Measurements from ENCODE around the gene NCF1. TPM values are rescaled to one million over a fixed set of nuclear protein-coding genes. Genes with fewer than 3 reads are reported as not detected.
"Not testable (repeated sequence)": the region's sequence is repeated elsewhere in the genome, so short reads cannot be mapped to it uniquely, and the experiment has no call there.

Gene NCF1
- total and polyA plus RNA-seq, 8 donors: 2.1 to 85.8 (median 2.6) TPM

DNA sequence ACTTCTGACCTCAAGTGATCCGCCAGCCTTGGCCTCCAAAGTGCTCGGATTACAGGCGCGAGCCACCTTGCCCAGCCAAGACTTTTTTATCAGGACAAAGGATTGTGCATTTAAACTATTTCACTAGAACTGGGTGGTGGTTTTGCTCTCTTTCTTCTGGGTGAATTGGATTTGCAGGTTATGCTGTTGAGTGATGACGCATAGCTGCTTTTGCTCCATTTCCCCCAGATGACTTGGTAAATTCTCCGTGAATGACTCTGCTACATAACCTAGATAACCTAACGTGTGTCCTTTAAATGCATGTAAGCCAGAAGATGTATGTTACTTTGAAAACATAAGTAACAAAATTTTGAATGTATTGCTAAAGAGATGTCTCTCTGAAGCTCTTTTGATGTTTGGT lies 15.5 kb upstream of the NCF1 start:
- H3K36me3 ChIP-seq; DNase-seq; H3K27me3 ChIP-seq; H3K9me3 ChIP-seq; H3K27ac ChIP-seq; H3K4me3 ChIP-seq; intact Hi-C loops (cut with DNase I); H3K4me1 ChIP-seq; ATAC-seq: not testable (repeated sequence)

DNA sequence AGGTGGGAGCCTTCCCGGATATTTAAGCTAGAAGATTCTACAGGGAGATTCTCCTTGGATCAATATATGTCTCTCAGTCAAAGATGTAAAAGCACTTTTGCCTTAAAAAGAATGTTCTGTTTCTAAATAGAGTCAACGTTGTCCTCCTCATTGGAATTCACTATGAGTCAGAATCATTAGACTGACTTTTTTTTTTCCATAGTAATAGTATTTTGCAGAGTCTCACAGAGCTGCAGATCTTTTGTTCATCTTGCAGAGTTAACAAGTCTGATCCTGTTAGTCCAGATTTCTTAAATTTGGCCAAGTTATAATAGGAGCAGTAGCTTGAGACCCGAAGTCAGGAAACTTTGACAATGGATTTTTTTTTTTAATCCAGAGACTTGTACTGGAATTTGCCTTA lies 14.8 kb upstream of the NCF1 start:
- ATAC-seq; H3K9me3 ChIP-seq; intact Hi-C loops (cut with DNase I); DNase-seq; H3K4me3 ChIP-seq; H3K27ac ChIP-seq; H3K27me3 ChIP-seq; H3K36me3 ChIP-seq; H3K4me1 ChIP-seq: not testable (repeated sequence)

DNA sequence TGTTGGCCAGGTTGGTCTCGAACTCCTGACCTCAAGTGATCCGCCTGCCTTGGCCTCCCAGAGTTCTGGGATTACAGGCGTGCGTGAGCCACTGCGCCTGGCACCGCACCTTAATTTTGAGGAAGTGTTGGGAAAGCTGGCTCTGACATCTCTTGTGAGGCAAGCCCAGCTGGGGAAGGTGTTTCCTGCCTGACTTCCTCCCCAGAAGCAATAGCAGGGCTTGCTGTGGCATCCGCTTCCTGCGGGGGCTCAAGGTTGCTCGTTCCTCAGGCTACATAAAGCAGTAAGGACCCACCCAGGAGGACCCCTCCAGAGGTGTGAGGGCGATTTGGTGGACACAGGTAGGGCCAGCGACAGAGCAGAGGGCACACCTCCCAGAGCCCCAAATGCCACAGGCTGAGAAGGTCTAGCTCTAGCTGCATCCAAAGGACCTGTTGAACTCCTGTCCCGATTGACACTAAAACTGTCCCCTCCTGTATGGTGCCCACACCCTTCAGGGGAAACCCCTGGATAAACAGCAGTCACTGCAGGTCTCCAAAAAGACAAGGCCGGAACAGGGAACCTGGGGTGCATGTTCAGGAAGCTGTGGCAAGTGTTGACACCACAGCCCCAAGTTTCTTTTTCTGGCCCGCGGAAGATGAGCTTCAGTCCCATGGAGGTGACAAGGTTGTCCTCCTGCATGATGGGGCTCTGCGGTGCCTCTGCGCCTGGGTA lies 8.4 kb upstream of the NCF1 start:
- peak; percentile 36 for ATAC-seq
- H3K27ac ChIP-seq; intact Hi-C loops (cut with DNase I): not testable (repeated sequence)

DNA sequence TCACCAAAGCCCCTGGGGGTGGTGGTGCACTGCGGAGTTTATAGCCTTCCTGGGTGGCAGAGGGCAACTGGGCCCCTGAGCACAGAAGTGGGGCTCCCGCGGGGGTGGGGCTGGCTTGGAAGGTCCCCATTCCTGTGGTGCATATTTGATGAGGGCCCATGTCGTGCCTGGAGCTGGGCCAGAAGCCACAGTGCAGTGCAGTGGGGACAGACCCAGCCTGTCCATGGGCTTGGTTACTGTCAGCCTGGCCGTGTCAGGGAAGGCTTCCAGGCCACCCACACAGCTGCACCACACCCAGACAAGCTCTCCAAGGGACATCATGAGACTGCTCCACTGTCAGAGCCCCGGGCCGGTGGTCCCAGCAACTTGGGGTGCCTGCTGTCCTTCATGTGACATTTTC lies 7.3 kb upstream of the NCF1 start:
- H3K9me3 ChIP-seq; H3K27ac ChIP-seq; DNase-seq; H3K27me3 ChIP-seq; H3K36me3 ChIP-seq; H3K4me3 ChIP-seq; H3K4me1 ChIP-seq; intact Hi-C loops (cut with DNase I): not testable (repeated sequence)
- peak; percentile 52 for ATAC-seq

More for the DNA sequence above, 8.4 kb upstream of the NCF1 start:
- H3K36me3 ChIP-seq, DNase-seq, H3K9me3 ChIP-seq, H3K4me1 ChIP-seq, H3K27me3 ChIP-seq, H3K4me3 ChIP-seq: not testable (repeated sequence)

DNA sequence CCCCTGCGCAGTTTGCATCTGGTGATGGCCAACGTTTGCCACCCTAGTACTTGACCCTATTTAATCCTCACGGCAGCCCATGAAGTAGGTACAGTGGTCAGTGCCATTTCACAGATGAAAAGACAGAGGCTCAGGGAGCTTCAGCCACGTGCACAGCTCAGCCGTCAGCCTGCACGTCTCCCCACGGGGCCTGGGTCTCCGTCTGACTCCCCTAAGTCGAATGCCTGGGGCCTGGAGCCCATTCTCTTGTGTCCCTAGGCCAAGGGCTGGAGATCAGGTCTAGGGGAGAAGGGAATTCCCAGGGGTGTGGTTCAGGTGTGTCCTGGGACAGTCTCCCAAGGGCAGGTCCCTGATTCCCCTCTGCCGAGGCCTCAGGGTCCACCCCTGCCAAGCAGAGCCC lies 6.8 kb upstream of the NCF1 start:
- ATAC-seq, DNase-seq: not testable (repeated sequence)

DNA sequence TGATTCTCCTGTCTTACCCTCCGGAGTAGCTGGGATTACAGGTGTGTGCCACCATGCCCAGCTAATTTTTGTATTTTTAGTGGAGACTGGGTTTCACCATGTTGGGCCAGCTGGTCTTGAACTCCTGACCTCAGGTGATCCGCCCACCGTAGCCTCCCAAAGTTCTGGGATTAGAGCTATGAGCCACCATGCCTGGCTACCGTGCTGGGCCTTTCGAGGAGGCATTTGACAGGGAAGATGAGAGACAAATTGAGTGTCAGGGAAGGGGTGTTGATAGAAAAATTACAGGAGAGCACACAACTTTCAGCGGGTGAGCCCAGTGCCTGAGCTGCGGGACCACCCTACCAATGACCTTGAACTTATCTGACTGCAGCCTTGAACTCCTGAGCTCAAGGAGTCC lies 3.7 kb upstream of the NCF1 start:
- H3K27ac ChIP-seq; H3K36me3 ChIP-seq; DNase-seq; ATAC-seq; H3K4me1 ChIP-seq; intact Hi-C loops (cut with DNase I); H3K9me3 ChIP-seq; H3K4me3 ChIP-seq; H3K27me3 ChIP-seq: not testable (repeated sequence)

More for the DNA sequence above, 6.8 kb upstream of the NCF1 start:
- H3K4me3 ChIP-seq; intact Hi-C loops (cut with DNase I); H3K4me1 ChIP-seq; H3K9me3 ChIP-seq; H3K36me3 ChIP-seq; H3K27me3 ChIP-seq: not testable (repeated sequence)
- H3K27ac ChIP-seq: peak overlapping the region in 1 of 2 donors; percentile 33

DNA sequence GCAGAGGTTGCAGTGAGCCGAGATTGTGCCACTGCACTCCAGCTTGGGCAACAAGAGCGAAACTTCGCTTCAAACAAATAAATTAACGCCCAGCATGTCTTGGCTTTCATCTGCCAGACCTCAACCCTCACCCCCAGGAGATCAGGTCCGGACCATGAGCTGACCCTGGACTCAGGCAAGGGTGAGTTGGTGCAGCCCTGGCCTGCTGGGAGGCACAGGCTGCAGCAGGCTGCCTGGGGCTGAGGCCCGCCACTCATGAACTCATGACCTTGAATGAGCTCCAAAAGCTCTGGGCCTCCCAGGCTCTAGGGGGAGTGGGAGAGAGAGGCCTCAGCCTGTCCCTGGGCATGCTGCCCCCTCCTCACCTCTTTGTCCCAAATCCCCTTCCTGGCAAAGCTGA lies 1.7 kb upstream of the NCF1 start:
- H3K36me3 ChIP-seq; H3K27ac ChIP-seq; DNase-seq; H3K9me3 ChIP-seq; H3K4me1 ChIP-seq; H3K4me3 ChIP-seq; ATAC-seq; H3K27me3 ChIP-seq; intact Hi-C loops (cut with DNase I): not testable (repeated sequence)

DNA sequence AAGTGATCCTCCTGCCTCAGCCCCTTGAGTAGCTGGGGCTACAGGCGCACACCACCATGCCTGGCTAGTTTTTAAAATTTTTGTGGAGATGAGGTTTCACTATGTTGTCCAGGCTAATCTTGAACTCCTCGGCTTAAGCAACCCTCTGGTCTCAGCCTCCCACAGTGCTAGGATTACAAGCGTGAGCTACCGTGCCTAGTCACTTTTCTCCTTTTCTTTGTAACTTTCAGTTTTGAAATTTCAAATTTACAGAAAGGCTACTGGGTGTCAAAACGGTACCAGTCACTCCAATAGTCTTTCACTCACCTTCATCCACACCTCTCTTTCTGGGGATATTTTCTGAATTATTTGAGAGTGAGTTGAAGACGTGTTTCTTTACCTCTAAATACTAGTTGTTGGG lies 1.3 kb downstream of the NCF1 start:
- H3K27me3 ChIP-seq; H3K4me1 ChIP-seq; intact Hi-C loops (cut with DNase I); DNase-seq; H3K27ac ChIP-seq; H3K36me3 ChIP-seq; ATAC-seq; H3K4me3 ChIP-seq; H3K9me3 ChIP-seq: not testable (repeated sequence)

DNA sequence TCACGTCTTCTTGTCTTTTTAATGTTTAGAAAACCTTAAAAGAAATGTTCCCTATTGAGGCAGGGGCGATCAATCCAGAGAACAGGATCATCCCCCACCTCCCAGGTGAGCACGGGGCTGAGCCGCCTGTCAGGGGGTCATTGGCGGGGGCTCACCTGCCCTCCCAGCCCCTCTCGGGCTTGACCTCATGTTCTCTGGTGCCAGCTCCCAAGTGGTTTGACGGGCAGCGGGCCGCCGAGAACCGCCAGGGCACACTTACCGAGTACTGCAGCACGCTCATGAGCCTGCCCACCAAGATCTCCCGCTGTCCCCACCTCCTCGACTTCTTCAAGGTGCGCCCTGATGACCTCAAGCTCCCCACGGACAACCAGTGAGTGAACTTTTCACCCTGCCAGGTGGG lies 5.2 kb downstream of the NCF1 start:
- H3K36me3 ChIP-seq; intact Hi-C loops (cut with DNase I); H3K27ac ChIP-seq; H3K27me3 ChIP-seq; H3K4me3 ChIP-seq; ATAC-seq; H3K9me3 ChIP-seq; H3K4me1 ChIP-seq: not testable (repeated sequence)
- DNase-seq: peak in 1 of 4 donors; percentile 56

DNA sequence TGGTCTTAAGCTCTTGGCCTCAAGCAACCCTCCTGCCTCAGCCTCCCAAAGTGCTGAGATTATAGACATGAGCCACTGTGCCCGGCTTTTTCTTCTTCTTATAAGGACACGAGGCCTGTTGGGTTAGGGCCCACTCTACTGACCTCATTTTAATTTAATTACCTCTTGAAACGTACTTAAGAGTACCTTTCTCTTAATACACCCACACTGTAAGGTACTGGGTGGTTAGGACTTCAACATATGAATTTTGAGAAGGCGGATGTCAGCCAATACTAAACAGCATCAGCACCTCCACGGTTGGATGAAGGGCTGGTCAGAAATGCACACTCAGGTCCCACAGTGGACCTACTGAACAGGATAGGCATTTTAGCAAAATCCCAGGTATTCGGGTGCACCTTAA lies 7.9 kb downstream of the NCF1 start:
- ATAC-seq: peak; percentile 77
- DNase-seq; H3K4me3 ChIP-seq; H3K36me3 ChIP-seq; H3K4me1 ChIP-seq; H3K27ac ChIP-seq; H3K27me3 ChIP-seq; intact Hi-C loops (cut with DNase I); H3K9me3 ChIP-seq: not testable (repeated sequence)

DNA sequence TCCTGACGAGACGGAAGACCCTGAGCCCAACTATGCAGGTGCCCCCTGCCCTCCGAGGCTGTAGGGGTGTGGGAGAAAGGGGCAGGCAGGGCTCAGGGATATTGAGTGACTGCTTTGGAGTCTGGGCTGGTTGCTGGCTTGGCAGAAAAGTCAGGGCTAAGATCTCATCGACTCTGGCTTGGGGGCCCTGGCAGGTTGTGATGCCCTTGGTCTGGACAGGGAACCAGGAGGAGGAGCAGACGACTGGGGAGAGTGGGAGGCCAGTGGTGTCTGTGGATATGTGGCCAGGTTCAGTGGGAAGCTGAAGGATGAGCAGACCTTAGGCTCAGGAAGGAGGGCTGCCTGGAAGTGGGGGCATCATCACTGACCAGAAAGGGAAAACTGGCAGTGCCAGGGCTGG lies 9.8 kb downstream of the NCF1 start:
- H3K9me3 ChIP-seq; H3K36me3 ChIP-seq; H3K4me1 ChIP-seq; H3K4me3 ChIP-seq; DNase-seq; H3K27ac ChIP-seq; H3K27me3 ChIP-seq; ATAC-seq; intact Hi-C loops (cut with DNase I): not testable (repeated sequence)

DNA sequence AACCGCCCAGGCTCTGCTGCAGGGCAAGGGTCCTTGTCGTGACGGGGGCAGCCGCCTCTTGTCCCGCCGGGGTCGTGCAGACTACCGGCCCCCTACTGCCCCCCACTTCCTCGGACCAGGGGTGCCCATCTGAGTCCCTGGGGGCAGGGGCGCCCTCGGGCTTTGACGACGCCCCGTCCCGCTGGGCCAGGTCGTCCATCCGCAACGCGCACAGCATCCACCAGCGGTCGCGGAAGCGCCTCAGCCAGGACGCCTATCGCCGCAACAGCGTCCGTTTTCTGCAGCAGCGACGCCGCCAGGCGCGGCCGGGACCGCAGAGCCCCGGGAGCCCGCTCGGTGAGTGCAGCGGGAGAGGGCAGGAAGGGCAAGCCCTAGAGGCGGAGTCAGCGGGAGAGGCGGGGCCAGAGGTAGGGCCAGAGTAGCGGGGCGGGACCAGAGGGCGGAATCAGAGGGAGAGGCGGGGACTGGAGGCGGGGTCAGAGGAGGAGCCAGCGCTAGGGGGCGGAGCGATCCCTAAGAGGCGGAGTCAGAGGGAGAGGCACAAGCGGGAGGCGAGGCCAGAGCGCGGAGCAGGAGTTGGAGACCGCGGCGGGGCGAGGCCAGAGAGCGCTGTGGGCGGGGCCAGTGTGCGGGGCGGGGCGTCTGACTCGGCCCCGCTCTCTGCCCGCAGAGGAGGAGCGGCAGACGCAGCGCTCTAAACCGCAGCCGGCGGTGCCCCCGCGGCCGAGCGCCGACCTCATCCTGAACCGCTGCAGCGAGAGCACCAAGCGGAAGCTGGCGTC lies 14.7 kb downstream of the NCF1 start:
- intact Hi-C loops (cut with DNase I); H3K27ac ChIP-seq; H3K27me3 ChIP-seq; H3K36me3 ChIP-seq; H3K4me1 ChIP-seq; H3K9me3 ChIP-seq: not testable (repeated sequence)
- ATAC-seq (peak; percentile 96), DNase-seq (peak; percentile 63 to 98 (median 92))
- H3K4me3 ChIP-seq: peak overlapping the region in 1 of 2 donors; percentile 22

DNA sequence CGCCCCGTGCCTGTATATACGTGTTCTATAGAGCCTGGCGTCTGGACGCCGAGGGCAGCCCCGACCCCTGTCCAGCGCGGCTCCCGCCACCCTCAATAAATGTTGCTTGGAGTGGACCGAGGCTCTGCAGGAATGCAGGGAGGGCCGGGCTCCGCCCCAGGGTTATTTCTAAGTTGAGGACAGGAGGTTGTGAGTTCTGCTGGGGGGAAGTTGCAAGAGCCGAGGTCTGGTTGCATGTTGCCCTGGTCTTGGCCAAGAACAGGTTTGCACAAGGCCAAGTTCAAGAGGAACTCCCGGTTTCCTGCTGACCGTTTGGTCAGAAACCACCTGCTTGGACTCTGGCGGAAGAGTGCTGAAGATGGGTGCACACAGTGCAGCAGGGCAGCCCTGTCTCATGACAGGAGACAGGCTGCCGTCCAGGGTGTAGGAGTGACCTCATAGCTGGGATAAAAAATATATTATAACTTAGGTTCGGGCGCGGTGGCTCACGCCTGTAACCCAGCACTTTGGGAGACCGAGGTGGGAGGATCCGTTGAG lies 15.5 kb downstream of the NCF1 start:
- H3K36me3 ChIP-seq; H3K27me3 ChIP-seq; H3K27ac ChIP-seq; H3K4me3 ChIP-seq; intact Hi-C loops (cut with DNase I); H3K9me3 ChIP-seq; DNase-seq; H3K4me1 ChIP-seq: not testable (repeated sequence)
- peak; percentile 32 for ATAC-seq

All from left lung (tissue), 10 donors.